ENCODE data around the gene REM1. TPM values are rescaled to one million over a fixed set of nuclear protein-coding genes. Genes with fewer than 3 reads are reported as not detected.

The REM1 gene
- total RNA-seq, 1 donor from 2014 or later, result not detected

GRCh38 chr20:31472395-31473330, 2.4 kb upstream of the REM1 start:
- Mint-ChIP-seq H3K9me3 (ENCODE audit: low read depth) (no peaks in the 10 kb centered on the region), H3K4me1 (ENCODE audit: low read depth) (no peaks in the 10 kb centered on the region), H3K27ac (ENCODE audit: unreplicated experiment) (no peak overlapping the region), H3K27me3 (ENCODE audit: low read depth) (peaks cover 21% of the 10 kb centered on the region), H3K36me3 (ENCODE audit: low read depth) (no peaks in the 10 kb centered on the region), H3K4me3 (ENCODE audit: unreplicated experiment) (no peak overlapping the region)
- no peak for DNase-seq (ENCODE audit: low spot score)
- no peak for TF ChIP-seq CTCF (IDR thresholded peaks at IDR 0.05)

DNA sequence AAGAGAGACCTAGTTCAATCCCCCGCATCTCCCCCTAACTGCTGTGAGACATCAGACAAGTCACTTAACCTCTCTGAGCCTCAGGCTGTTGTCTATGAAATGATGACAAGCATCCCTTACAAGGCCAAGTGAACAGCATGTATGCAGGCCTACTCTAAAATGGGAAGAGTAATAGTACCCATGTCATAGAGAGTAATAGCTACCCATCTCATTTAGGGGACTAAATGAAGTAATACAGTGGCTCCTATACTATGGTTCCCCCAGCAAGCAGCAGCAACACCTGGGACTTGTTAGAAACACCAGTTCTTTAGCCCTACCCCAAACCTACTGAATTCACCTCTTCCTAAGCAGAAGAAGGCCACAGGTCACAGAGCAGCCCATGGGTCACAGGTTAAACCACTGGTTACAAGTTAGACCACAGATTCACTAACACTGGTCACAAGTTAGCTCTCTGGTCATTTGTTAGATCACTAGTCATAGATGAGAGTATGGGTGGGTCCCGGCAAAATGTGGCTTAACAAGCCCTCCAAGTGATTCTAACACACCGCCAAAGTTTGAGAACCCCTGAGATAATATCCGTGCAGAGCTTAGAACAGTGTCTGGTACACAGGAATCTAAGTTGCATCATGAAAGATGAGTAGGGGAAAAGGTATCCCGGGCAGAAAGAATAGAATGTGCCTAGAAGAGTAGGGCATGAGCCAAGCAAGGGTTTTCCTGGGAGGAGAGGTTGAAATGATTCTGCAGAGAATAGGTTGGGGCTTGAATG, 1.6 kb upstream of the REM1 start:
- Mint-ChIP-seq H3K27me3 (ENCODE audit: low read depth) (peaks cover 22% of the 10 kb centered on the region), H3K4me3 (ENCODE audit: unreplicated experiment) (no peak overlapping the region), H3K4me1 (ENCODE audit: low read depth) (no peaks in the 10 kb centered on the region), H3K36me3 (ENCODE audit: low read depth) (no peaks in the 10 kb centered on the region), H3K9me3 (ENCODE audit: low read depth) (no peaks in the 10 kb centered on the region), H3K27ac (ENCODE audit: unreplicated experiment) (no peak overlapping the region)
- no peak for TF ChIP-seq CTCF (IDR thresholded peaks at IDR 0.05)
- DNase-seq (ENCODE audit: low spot score), result no peak

GRCh38 chr20:31474097-31474436, 1.0 kb upstream of the REM1 start:
- no peak for DNase-seq (ENCODE audit: low spot score)
- H3K4me1 Mint-ChIP-seq (ENCODE audit: low read depth), result no peaks in the 10 kb centered on the region
- H3K36me3 Mint-ChIP-seq (ENCODE audit: low read depth), result no peaks in the 10 kb centered on the region
- no peak overlapping the region for H3K4me3 Mint-ChIP-seq (ENCODE audit: unreplicated experiment)
- peaks cover 22% of the 10 kb centered on the region for H3K27me3 Mint-ChIP-seq (ENCODE audit: low read depth)
- TF ChIP-seq CTCF (IDR thresholded peaks at IDR 0.05), result no peak
- no peaks in the 10 kb centered on the region for H3K9me3 Mint-ChIP-seq (ENCODE audit: low read depth)
- H3K27ac Mint-ChIP-seq (ENCODE audit: unreplicated experiment), result no peak overlapping the region

DNA sequence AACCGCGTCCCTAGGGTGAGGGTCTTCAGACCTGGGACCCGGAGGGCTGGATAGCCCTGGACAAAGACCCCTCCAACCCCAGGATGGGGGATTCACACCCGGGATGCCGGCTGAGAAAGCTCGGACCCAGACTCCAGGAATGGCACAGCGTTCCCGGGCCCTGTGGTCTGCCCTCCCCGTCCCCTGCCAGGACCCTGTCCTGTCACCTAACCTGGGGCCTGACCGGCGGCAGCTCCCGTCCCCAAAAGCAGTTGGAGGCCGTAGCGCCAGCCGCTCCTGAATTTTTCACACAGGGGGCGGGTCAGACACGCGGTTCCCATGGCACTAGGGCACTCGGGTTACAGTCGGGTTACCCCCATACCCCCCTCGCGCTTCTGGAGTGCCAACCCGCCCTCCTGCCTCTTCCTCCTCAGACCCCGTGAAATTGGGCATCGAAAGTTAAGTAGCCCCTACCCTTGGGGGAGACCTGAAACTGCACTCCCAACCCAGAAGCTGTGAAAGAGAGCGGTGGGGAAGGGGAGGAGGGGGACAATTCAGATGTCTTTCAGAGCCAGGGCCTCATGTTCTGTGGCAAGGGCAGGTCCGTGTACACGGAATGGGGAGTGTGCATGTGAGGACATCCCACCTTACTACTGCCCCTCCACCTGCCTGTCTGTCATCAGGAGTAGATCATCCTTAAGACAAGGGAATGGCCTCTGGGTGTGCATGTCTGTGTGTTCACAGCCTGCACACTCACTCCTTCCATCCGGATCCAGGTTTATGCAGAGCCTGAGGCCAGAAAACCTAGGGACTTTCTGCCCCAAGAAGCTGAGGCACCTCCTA, 595 bp downstream of the REM1 start:
- H3K9me3 Mint-ChIP-seq (ENCODE audit: low read depth), result no peaks in the 10 kb centered on the region

More for the DNA sequence above, 595 bp downstream of the REM1 start:
- DNase-seq (ENCODE audit: low spot score), result no peak
- no peak overlapping the region for H3K27ac Mint-ChIP-seq (ENCODE audit: unreplicated experiment)
- H3K36me3 Mint-ChIP-seq (ENCODE audit: low read depth), result no peaks in the 10 kb centered on the region
- H3K4me3 Mint-ChIP-seq (ENCODE audit: unreplicated experiment), result no peak overlapping the region
- H3K27me3 Mint-ChIP-seq (ENCODE audit: low read depth), result peaks cover 22% of the 10 kb centered on the region
- H3K4me1 Mint-ChIP-seq (ENCODE audit: low read depth), result no peaks in the 10 kb centered on the region
- TF ChIP-seq CTCF (IDR thresholded peaks at IDR 0.05), result no peak

All from chondrocyte (in vitro differentiated cells).